A549 (cell line): ENCODE results near the gene TAF4B. TPM values are rescaled to one million over a fixed set of nuclear protein-coding genes. Genes with fewer than 3 reads are reported as not detected.
A peak's percentile ranks its signal among the peaks of the same experiment; 100 is the strongest.

ENCODE experiments used
- ATAC-seq, 2 experiments: fragments of 200-7000 bp in 1 of 2; fragments of >200 bp in 1 of 2; cut with Nextera tagmentation in 1 of 2; cut with Tn5 transposase in 1 of 2; 3 replicates each; pipeline versions ENCODE4 v1.8.0 to v1.9.1; 2018 to 2020; ENCODE audit warnings: mild to moderate bottlenecking in 1 of 2, moderate library complexity in 1 of 2
- CTCF ChIA-PET: fragments of 300-600 bp; sonication (Branson Sonifier 250); formaldehyde crosslinking; extraction: SDS; loops from one replicate; lab custom pipeline; 2021; ENCODE audit warnings: antibody characterized with exemption, inconsistent platforms; lab: Yijun Ruan, JAX
- POLR2A ChIA-PET: fragments of 350-600 bp; formaldehyde crosslinking; extraction: SDS; loops from one replicate; lab custom pipeline; 2021; ENCODE audit warnings: antibody characterized with exemption, inconsistent platforms; lab: Yijun Ruan, JAX
- DNase-seq, 2 experiments: peaks; one replicate each; pipeline versions ENCODE4 v3.0.0 to v3.0.0-alpha.2; 2011 to 2016; ENCODE audit warnings: low read depth in 1 of 2, low spot score in 1 of 2
- FAIRE-seq: peaks from 2 replicates; lab custom pipeline; 2011; peaks lifted over from hg19 to GRCh38; lab: Jason Lieb, UNC
- H3K27ac ChIP-seq, 2 experiments: fragments of >200 bp; sonication (Bioruptor Twin); formaldehyde crosslinking; 3 replicates each; pipeline ENCODE4 v1.5.1; 2016 to 2017
- H3K4me1 ChIP-seq: fragments of >200 bp; sonication (Bioruptor Twin); formaldehyde crosslinking; 3 replicates; pipeline ENCODE4 v1.6.1; 2016
- H3K4me2 ChIP-seq: fragments of >200 bp; sonication (Bioruptor Twin); formaldehyde crosslinking; 3 replicates; pipeline ENCODE4 v1.6.1; 2016
- H3K4me3 ChIP-seq: fragments of >200 bp; sonication (Bioruptor Twin); formaldehyde crosslinking; 3 replicates; pipeline ENCODE4 v1.5.1; 2016
- H3K9me3 ChIP-seq: fragments of >200 bp; sonication (Bioruptor Twin); formaldehyde crosslinking; 3 replicates; pipeline ENCODE4 v1.6.1; 2016
- CEBPB ChIP-seq, 2 experiments: fragments of >200 bp in 1 of 2; sonication (Bioruptor Twin) in 1 of 2; formaldehyde crosslinking in 1 of 2; IDR thresholded peaks; 2 replicates each; pipeline ENCODE4 v1.6.1; 2012 to 2016
- E2F6 ChIP-seq: IDR thresholded peaks from 2 replicates; pipeline ENCODE4 v1.6.1; 2012; ENCODE audit warnings: low read depth, borderline replicate concordance
- FOSL2 ChIP-seq, 2 experiments: fragments of 450-650 bp in 1 of 2; fragments of >200 bp in 1 of 2; sonication (Bioruptor Twin) in 1 of 2; formaldehyde crosslinking; IDR thresholded peaks; 2 replicates each; pipeline versions ENCODE4 v1.5.0 to v1.6.1; 2016 to 2020; ENCODE audit warnings: mild to moderate bottlenecking in 1 of 2, moderate library complexity in 1 of 2
- GATA3 ChIP-seq: IDR thresholded peaks from 2 replicates; pipeline ENCODE4 v1.6.1; 2012; ENCODE audit warnings: borderline replicate concordance
- HDAC2 ChIP-seq: fragments of 200-600 bp; sonication (generic); IDR thresholded peaks from 2 replicates; pipeline ENCODE4 v1.6.1; 2016
- HOXB5 ChIP-seq: fragments of 250-450 bp; sonication (Bioruptor Pico); IDR thresholded peaks from 2 replicates; pipeline ENCODE4 v1.5.0; 2020; ENCODE audit warnings: mild to moderate bottlenecking, moderate library complexity
- JUNB ChIP-seq: fragments of >200 bp; sonication (Bioruptor Twin); formaldehyde crosslinking; IDR thresholded peaks from 2 replicates; pipeline ENCODE4 v1.6.1; 2016
- KDM1A ChIP-seq: fragments of 200-600 bp; sonication (generic); IDR thresholded peaks from 2 replicates; pipeline ENCODE4 v1.6.1; 2016; ENCODE audit warnings: low read depth, mild to moderate bottlenecking
- KDM5A ChIP-seq: fragments of 200-600 bp; sonication (generic); IDR thresholded peaks from 2 replicates; pipeline ENCODE4 v1.6.1; 2016; ENCODE audit warnings: antibody characterized with exemption, mild to moderate bottlenecking
- NPAS2 ChIP-seq: fragments of 250-450 bp; sonication (Bioruptor Pico); IDR thresholded peaks from 2 replicates; pipeline ENCODE4 v1.8.0; 2022; ENCODE audit warnings: mild to moderate bottlenecking, moderate library complexity, borderline replicate concordance
- POLR2A ChIP-seq: IDR thresholded peaks from 2 replicates; pipeline ENCODE4 v1.6.1; 2012; ENCODE audit warnings: mild to moderate bottlenecking, low read length
- RAD21 ChIP-seq, 2 experiments: fragments of >200 bp in 1 of 2; sonication (Bioruptor Twin) in 1 of 2; formaldehyde crosslinking in 1 of 2; IDR thresholded peaks in 1 of 2; conservative IDR thresholded peaks in 1 of 2; 2 replicates in 1 of 2; 3 replicates in 1 of 2; pipeline ENCODE4 v1.6.1; 2012 to 2018; ENCODE audit warnings: inconsistent platforms in 1 of 2
- RFX5 ChIP-seq: fragments of 450-650 bp; IDR thresholded peaks from 2 replicates; pipeline ENCODE4 v1.7.1; 2014; ENCODE audit warnings: antibody characterized with exemption, mild to moderate bottlenecking, moderate library complexity
- SMC3 ChIP-seq: fragments of >200 bp; sonication (Bioruptor Twin); formaldehyde crosslinking; IDR thresholded peaks from 3 replicates; pipeline ENCODE4 v1.6.1; 2018; ENCODE audit warnings: inconsistent platforms
- ZC3H11A ChIP-seq: fragments of 450-650 bp; IDR thresholded peaks from 2 replicates; pipeline ENCODE4 v1.6.1; 2014; ENCODE audit warnings: antibody characterized with exemption, mild to moderate bottlenecking
- WGBS: methylation state at CpG from one replicate; pipeline ENCODE4 v1.1.6; 2017; ENCODE audit errors: missing lambda C conversion rate; 5-methylcytosine and 5-hydroxymethylcytosine counted together
- polyA plus RNA-seq, 4 experiments: library from polyadenylated mRNA; depleted of rRNA in 3 of 4; stranded (reverse); fragments of >200 nt; fragmentation: RNase III in 1 of 4; extraction: RNeasy Plus Mini Kit Qiagen cat#74134 plus additional on column Dnase treatment in 1 of 4; gene quantifications; 2 replicates in 3 of 4; 3 replicates in 1 of 4; pipeline ENCODE4 v1.2.3, GENCODE V29; 2011 to 2017
- TF ChIP-seq, protein P1 (sequence below): fragments of 250-450 bp; sonication (Bioruptor Pico); IDR thresholded peaks from 2 replicates; pipeline ENCODE4 v1.5.0; 2020; ENCODE audit warnings: low read depth, mild to moderate bottlenecking, moderate library complexity
- TF ChIP-seq, protein P2 (sequence below): fragments of >200 bp; sonication (Bioruptor Twin); formaldehyde crosslinking; IDR thresholded peaks from 3 replicates; pipeline ENCODE4 v1.5.1; 2016

The TAF4B gene
- polyA plus RNA-seq, 2 of the 4 experiments (the other 2 are of a cell fraction), result 2.5 to 5.6 TPM

DNA sequence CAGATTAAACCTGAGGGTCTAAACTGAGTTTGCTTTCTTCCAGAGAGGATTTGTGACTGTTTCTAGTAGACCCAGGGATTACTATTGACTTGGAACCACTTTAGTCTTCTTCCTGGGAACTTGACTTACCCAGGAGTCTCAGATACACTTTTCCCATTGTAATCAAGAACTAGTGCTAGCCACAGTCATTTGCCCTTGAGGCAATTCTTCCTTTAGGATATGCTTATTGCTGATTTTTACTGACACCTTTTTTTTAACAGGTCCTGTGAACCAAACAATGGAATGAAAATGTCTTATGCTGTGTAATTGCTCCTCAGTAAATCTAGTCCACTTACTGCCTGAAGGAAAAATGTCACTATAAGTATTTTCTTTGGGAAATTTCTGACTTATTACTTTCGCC lies 78.3 kb downstream of the TAF4B start:
- no peak for FAIRE-seq
- Histone ChIP-seq H3K27ac (no peak overlapping the region), H3K4me2 (no peak overlapping the region), H3K4me3 (no peak overlapping the region), H3K9me3 (no peaks in the 10 kb centered on the region), H3K4me1 (peaks cover 7% of the 10 kb centered on the region; the same call in 2 of the 3 replicates)
- ChIA-PET POLR2A (no interaction called here), CTCF (interaction anchor here (0.7 kb wide), 1 partner anchor 713 kb away, joined by 3 read pairs; no protein-coding TSS in a partner anchor)
- DNase-seq, result no peak
- TF ChIP-seq HOXB5 (no peak), JUNB (no peak), FOSL2 (IDR thresholded peaks at IDR 0.05) (no peak), FOSL2 (CRISPR knock-in tag; IDR thresholded peaks at IDR 0.05) (no peak), E2F6 (no peak), HDAC2 (no peak), KDM5A (no peak), RFX5 (no peak), ZC3H11A (no peak), GATA3 (no peak)
- TF ChIP-seq, protein P1, sequence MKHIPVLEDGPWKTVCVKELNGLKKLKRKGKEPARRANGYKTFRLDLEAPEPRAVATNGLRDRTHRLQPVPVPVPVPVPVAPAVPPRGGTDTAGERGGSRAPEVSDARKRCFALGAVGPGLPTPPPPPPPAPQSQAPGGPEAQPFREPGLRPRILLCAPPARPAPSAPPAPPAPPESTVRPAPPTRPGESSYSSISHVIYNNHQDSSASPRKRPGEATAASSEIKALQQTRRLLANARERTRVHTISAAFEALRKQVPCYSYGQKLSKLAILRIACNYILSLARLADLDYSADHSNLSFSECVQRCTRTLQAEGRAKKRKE (CRISPR knock-in tag), result no peak
- ATAC-seq, result no peak
- WGBS, result 94% methylated on average over 1 of the region's 1 CpG

- DNase-seq (peak; percentile 36 to 68), ATAC-seq (peak; percentile 54 to 85; a peak in 3 of 6 replicates), FAIRE-seq (peak; percentile 46)
- H3K27ac ChIP-seq, result no peak overlapping the region
- TF ChIP-seq RAD21 (conservative IDR thresholded peaks at IDR 0.05 in 1 of 2, IDR thresholded peaks at IDR 0.05 in 1 of 2), result peak; percentile 82 to 83
- TF ChIP-seq SMC3, result peak; percentile 77
- no peak for TF ChIP-seq POLR2A
- TF ChIP-seq, protein P2, sequence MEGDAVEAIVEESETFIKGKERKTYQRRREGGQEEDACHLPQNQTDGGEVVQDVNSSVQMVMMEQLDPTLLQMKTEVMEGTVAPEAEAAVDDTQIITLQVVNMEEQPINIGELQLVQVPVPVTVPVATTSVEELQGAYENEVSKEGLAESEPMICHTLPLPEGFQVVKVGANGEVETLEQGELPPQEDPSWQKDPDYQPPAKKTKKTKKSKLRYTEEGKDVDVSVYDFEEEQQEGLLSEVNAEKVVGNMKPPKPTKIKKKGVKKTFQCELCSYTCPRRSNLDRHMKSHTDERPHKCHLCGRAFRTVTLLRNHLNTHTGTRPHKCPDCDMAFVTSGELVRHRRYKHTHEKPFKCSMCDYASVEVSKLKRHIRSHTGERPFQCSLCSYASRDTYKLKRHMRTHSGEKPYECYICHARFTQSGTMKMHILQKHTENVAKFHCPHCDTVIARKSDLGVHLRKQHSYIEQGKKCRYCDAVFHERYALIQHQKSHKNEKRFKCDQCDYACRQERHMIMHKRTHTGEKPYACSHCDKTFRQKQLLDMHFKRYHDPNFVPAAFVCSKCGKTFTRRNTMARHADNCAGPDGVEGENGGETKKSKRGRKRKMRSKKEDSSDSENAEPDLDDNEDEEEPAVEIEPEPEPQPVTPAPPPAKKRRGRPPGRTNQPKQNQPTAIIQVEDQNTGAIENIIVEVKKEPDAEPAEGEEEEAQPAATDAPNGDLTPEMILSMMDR, result peak; percentile 68
- TF ChIP-seq KDM1A, result no peak
- no peak overlapping the region for H3K4me3 ChIP-seq
- no peak overlapping the region for H3K4me2 ChIP-seq
- ChIA-PET CTCF (interaction anchor here (0.5 to 2.6 kb wide), 13 partner anchors 9 to 1005 kb away, joined by 3 to 7 read pairs (median 4); partner anchors contain the start of gene KCTD1), POLR2A (interaction anchor here (0.6 kb wide), 1 partner anchor 259 kb away, joined by 5 read pairs; no protein-coding TSS in a partner anchor)
- peaks cover 9% of the 10 kb centered on the region; the same call in 2 of the 3 replicates for H3K4me1 ChIP-seq
- WGBS, result 36% methylated on average over 3 of the region's 3 CpGs
- no peaks in the 10 kb centered on the region for H3K9me3 ChIP-seq
Measured at GRCh38 chr18:26307161-26307773, 81.0 kb downstream of the TAF4B start.

- FAIRE-seq (no peak), DNase-seq (peak in 1 of 2 experiments; percentile 3), ATAC-seq (no peak)
- peaks cover 9% of the 10 kb centered on the region; the same call in 2 of the 3 replicates for H3K4me1 ChIP-seq
- no peak overlapping the region for H3K27ac ChIP-seq
- no peaks in the 10 kb centered on the region for H3K9me3 ChIP-seq
- H3K4me3 ChIP-seq, result no peak overlapping the region
- no peak overlapping the region for H3K4me2 ChIP-seq
- ChIA-PET CTCF (interaction anchor here (0.6 kb wide), 1 partner anchor 47 kb away, joined by 3 read pairs; no protein-coding TSS in a partner anchor), POLR2A (no interaction called here)
- peak in 1 of 2 experiments; percentile 55; a peak in 2 of 4 replicates for TF ChIP-seq CEBPB (IDR thresholded peaks at IDR 0.05)
- TF ChIP-seq NPAS2, result no peak
- WGBS, result 24% methylated on average over 1 of the region's 1 CpG
Measured at GRCh38 chr18:26309281-26309680, 83.0 kb downstream of the TAF4B start.
